HepG2 (cell line): Measurements from ENCODE around the gene PLEKHB1. TPM values are rescaled to one million over a fixed set of nuclear protein-coding genes. Genes with fewer than 3 reads are reported as not detected.
A peak's percentile ranks its signal among the peaks of the same experiment; 100 is the strongest.

Source experiments
- ARID3A ChIP-seq: IDR thresholded peaks from 2 replicates; pipeline ENCODE4 v1.6.1; 2012; ENCODE audit warnings: low read depth, low read length, improper control_type of control experiment
- ARNTL ChIP-seq: sonication (generic); formaldehyde crosslinking; IDR thresholded peaks from 2 replicates; pipeline ENCODE4 v1.4.0; 2020; ENCODE audit warnings: mild to moderate bottlenecking, missing genetic modification reagents
- ATF4 ChIP-seq, 2 experiments: fragments of 450-650 bp in 1 of 2; sonication (generic) in 1 of 2; formaldehyde crosslinking; IDR thresholded peaks; 2 replicates each; pipeline versions ENCODE4 v1.5.0 to v1.8.0; 2020 to 2022; ENCODE audit warnings: mild to moderate bottlenecking in 1 of 2, missing genetic modification reagents in 1 of 2
- GTF3A ChIP-seq: sonication (generic); formaldehyde crosslinking; conservative IDR thresholded peaks from 2 replicates; pipeline ENCODE4 v1.4.0; 2020; ENCODE audit warnings: mild to moderate bottlenecking, missing genetic modification reagents
- MAX ChIP-seq: IDR thresholded peaks from 2 replicates; pipeline ENCODE4 v1.6.1; 2012; ENCODE audit warnings: inconsistent platforms
- PITX1 ChIP-seq: sonication (generic); formaldehyde crosslinking; IDR thresholded peaks from 2 replicates; pipeline ENCODE4 v1.5.1; 2020; ENCODE audit warnings: mild to moderate bottlenecking, missing genetic modification reagents
- RFXAP ChIP-seq: sonication (generic); formaldehyde crosslinking; IDR thresholded peaks from 2 replicates; pipeline ENCODE4 v1.4.0; 2020; ENCODE audit warnings: missing genetic modification reagents, borderline replicate concordance
- YEATS4 ChIP-seq: sonication (generic); formaldehyde crosslinking; IDR thresholded peaks from 2 replicates; pipeline ENCODE4 v1.4.0; 2020; ENCODE audit warnings: missing genetic modification reagents, borderline replicate concordance
- ZFP36L1 ChIP-seq: sonication (generic); formaldehyde crosslinking; IDR thresholded peaks from 2 replicates; pipeline ENCODE4 v1.8.0; 2022; ENCODE audit warnings: mild to moderate bottlenecking, missing genetic modification reagents, moderate library complexity
- ZNF280B ChIP-seq: sonication (generic); formaldehyde crosslinking; IDR thresholded peaks from 2 replicates; pipeline ENCODE4 v1.5.0; 2020; ENCODE audit warnings: missing genetic modification reagents, mild to moderate bottlenecking, borderline replicate concordance
- ZNF687 ChIP-seq: sonication (generic); formaldehyde crosslinking; IDR thresholded peaks from 2 replicates; pipeline ENCODE4 v1.5.1; 2020; ENCODE audit warnings: mild to moderate bottlenecking, missing genetic modification reagents, moderate library complexity
- ZNF710 ChIP-seq: sonication (generic); formaldehyde crosslinking; IDR thresholded peaks from 2 replicates; pipeline ENCODE4 v1.5.0; 2020; ENCODE audit warnings: mild to moderate bottlenecking, missing genetic modification reagents, borderline replicate concordance
- polyA plus RNA-seq, 8 experiments: library from polyadenylated mRNA; depleted of rRNA in 3 of 8; stranded (reverse) in 7 of 8; unstranded in 1 of 8; fragments of >200 nt; fragmentation: Illumina TruSeq in 4 of 8; extraction: Trizol in 4 of 8; gene quantifications; 2 replicates each; pipeline versions ENCODE4 v1.2.1 to v1.2.3, GENCODE V29; 2011 to 2016; ENCODE audit warnings: low read depth in 4 of 8, missing spikeins in 1 of 8, mixed read lengths in 1 of 8; ENCODE audit not compliant: insufficient read depth in 1 of 8
- total RNA-seq, 5 experiments: library from RNA; depleted of rRNA; stranded (reverse); fragments of >200 nt; fragmentation: Illumina TruSeq; extraction: Trizol; gene quantifications; 2 replicates each; pipeline ENCODE4 v1.2.3, GENCODE V29; 2016; ENCODE audit warnings: low read depth in 1 of 5
- TF ChIP-seq, protein P1 (sequence below): sonication (generic); formaldehyde crosslinking; IDR thresholded peaks from 2 replicates; pipeline ENCODE4 v1.4.0; 2020; ENCODE audit warnings: missing genetic modification reagents, borderline replicate concordance
- TF ChIP-seq, protein P2 (sequence below): sonication (generic); formaldehyde crosslinking; IDR thresholded peaks from 2 replicates; pipeline ENCODE4 v1.4.0; 2020; ENCODE audit warnings: missing genetic modification reagents; ENCODE audit errors: not compliant biosample characterization

The PLEKHB1 gene
- total and polyA plus RNA-seq, 2 of the 13 experiments (the other 11 are each of a cell fraction or from before 2014, with no cell fraction given): 68.0 to 99.3 TPM

DNA sequence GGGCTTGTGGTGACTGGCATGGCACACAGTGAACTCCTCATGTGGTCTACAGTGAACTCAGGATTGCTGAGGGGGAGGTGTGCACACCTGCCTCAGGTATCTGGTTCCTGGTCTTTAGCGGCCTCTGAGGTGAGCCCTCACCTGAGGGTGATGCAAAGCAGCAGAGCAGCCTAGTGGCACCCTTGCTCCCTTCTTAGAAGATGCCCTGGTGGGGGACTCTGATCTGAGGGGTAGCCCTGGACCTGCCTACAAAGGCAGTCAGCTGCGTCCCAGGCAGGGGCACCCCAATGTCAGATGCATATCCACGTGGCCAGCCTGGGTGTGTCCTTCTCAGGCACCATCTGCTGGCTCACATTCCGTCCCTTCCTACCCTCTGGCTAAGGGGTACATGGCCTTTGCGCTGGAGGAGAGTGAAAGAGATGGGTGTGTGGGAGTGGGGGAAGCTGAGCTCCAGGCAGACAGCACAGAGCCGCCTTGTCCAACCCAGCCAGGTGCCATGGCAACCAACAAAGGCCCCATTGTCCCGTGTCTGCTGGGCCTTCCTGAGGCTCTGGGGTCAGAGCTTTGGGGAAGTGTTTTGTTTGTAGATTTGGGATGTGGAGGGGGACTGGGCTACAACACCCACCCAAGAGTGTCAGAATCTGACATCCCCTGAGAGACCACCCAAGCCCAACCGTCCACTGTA, 5.8 kb downstream of the PLEKHB1 start (continued):
- TF ChIP-seq ZNF687 (CRISPR knock-in tag): peak; percentile 96
- TF ChIP-seq PITX1 (CRISPR knock-in tag): no peak
- peak; percentile 20; the same call in 1 of the 2 replicates for TF ChIP-seq ZNF280B (CRISPR knock-in tag)
- TF ChIP-seq ZNF710 (CRISPR knock-in tag): no peak; the same call in 1 of the 2 replicates
- no peak for TF ChIP-seq ATF4 (CRISPR knock-in tag; IDR thresholded peaks at IDR 0.05)
- TF ChIP-seq, protein P1, sequence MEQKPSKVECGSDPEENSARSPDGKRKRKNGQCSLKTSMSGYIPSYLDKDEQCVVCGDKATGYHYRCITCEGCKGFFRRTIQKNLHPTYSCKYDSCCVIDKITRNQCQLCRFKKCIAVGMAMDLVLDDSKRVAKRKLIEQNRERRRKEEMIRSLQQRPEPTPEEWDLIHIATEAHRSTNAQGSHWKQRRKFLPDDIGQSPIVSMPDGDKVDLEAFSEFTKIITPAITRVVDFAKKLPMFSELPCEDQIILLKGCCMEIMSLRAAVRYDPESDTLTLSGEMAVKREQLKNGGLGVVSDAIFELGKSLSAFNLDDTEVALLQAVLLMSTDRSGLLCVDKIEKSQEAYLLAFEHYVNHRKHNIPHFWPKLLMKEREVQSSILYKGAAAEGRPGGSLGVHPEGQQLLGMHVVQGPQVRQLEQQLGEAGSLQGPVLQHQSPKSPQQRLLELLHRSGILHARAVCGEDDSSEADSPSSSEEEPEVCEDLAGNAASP: peak; percentile 80; the same call in 1 of the 2 replicates
- peak; percentile 95 for TF ChIP-seq ARNTL
- TF ChIP-seq ARID3A: no peak
- TF ChIP-seq MAX: peak; percentile 93
- TF ChIP-seq ZFP36L1 (CRISPR knock-in tag): no peak
- 0 out of 2 replicates have a peak, but pooled peaks have one; percentile 46 for TF ChIP-seq GTF3A (CRISPR knock-in tag)
- TF ChIP-seq RFXAP (CRISPR knock-in tag): no peak
- TF ChIP-seq YEATS4 (CRISPR knock-in tag): peak; percentile 9; the same call in 1 of the 2 replicates
- TF ChIP-seq, protein P2, sequence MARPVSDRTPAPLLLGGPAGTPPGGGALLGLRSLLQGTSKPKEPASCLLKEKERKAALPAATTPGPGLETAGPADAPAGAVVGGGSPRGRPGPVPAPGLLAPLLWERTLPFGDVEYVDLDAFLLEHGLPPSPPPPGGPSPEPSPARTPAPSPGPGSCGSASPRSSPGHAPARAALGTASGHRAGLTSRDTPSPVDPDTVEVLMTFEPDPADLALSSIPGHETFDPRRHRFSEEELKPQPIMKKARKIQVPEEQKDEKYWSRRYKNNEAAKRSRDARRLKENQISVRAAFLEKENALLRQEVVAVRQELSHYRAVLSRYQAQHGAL (CRISPR knock-in tag): no peak
